Erythroblast (primary cell): ENCODE results near the gene DLG2.

ENCODE experiments used
- GATA1 ChIP-seq: IDR thresholded peaks from 2 replicates; pipeline ENCODE4 v1.6.1; 2011; ENCODE audit warnings: low read depth, mild to moderate bottlenecking, control low read depth, low read length, moderate library complexity
- POLR2A ChIP-seq: IDR thresholded peaks from 2 replicates; pipeline ENCODE4 v1.6.1; 2011; ENCODE audit warnings: mild to moderate bottlenecking, low read length

DNA sequence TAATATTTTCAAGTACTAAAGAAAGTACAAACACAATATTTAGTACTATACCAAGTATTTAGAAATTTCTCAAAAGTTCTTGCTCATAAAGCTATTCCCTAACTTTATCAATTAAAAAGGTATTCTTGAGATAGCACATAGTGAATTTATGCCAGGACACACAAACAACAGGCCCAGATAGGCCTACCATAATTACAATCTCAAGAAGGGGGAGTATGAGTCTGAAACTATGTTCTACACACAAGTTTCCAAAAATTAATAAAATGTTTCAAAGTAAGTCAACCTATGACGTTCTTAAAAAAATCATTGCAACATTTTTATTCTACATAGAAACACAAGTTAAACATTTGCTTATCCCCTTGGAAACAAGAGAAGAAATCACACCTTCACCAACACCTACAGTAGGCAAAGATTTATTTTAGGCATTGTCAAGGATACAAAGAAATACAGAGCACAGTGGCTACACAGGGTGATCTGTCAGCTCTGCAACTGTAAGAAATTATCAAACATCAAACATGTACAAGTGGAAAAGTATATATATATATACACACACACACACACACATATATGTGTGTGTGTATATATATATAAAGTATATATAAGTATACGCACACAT, 1497.1 kb downstream of the DLG2 start:
- no peak for TF ChIP-seq POLR2A
- TF ChIP-seq GATA1: no peak
